GM23338 (cell line): ENCODE measurements around the gene POLR3F. TPM values are rescaled to one million over a fixed set of nuclear protein-coding genes. Genes with fewer than 3 reads are reported as not detected.

ENCODE experiments used
- ATAC-seq: fragments of 200-7000 bp; cut with Tn5 transposase; 3 replicates; pipeline ENCODE4 v1.9.1; 2020
- DNase-seq: peaks from one replicate; pipeline ENCODE4 v3.0.0-alpha.2; 2015; ENCODE audit warnings: low spot score
- H2AFZ ChIP-seq: fragments of 200-600 bp; sonication (generic); 2 replicates; pipeline ENCODE4 v1.8.0; 2016; ENCODE audit warnings: antibody characterized with exemption, mild to moderate bottlenecking, moderate library complexity
- H3F3A ChIP-seq: fragments of 200-600 bp; sonication (generic); replicated peaks from 2 replicates; pipeline ENCODE4 v1.8.0; 2017; ENCODE audit warnings: antibody characterized with exemption, mixed run types, low read depth
- H3K27ac ChIP-seq: fragments of 200-600 bp; sonication (generic); 2 replicates; pipeline ENCODE4 v1.6.1; 2016; ENCODE audit warnings: low read depth
- H3K27me3 ChIP-seq: fragments of 200-600 bp; sonication (generic); 2 replicates; pipeline ENCODE4 v1.8.0; 2016; ENCODE audit warnings: mild to moderate bottlenecking, mixed run types, moderate library complexity; ENCODE audit not compliant: insufficient read depth
- H3K36me3 ChIP-seq: fragments of 200-600 bp; sonication (generic); 2 replicates; pipeline ENCODE4 v1.8.0; 2016; ENCODE audit warnings: mild to moderate bottlenecking; ENCODE audit not compliant: insufficient read depth
- H3K4me1 ChIP-seq: fragments of 200-600 bp; sonication (generic); 2 replicates; pipeline ENCODE4 v1.8.0; 2016; ENCODE audit warnings: mild to moderate bottlenecking, moderate library complexity; ENCODE audit not compliant: insufficient read depth
- H3K4me2 ChIP-seq: fragments of 200-600 bp; sonication (generic); 2 replicates; pipeline ENCODE4 v1.7.1; 2017; ENCODE audit warnings: mixed run types
- H3K4me3 ChIP-seq: fragments of 200-600 bp; sonication (generic); 2 replicates; pipeline ENCODE4 v1.6.1; 2016; ENCODE audit warnings: mixed run types
- H3K79me2 ChIP-seq: fragments of 200-600 bp; sonication (generic); replicated peaks from 2 replicates; pipeline ENCODE4 v1.8.0; 2017; ENCODE audit warnings: mild to moderate bottlenecking; ENCODE audit not compliant: insufficient read depth
- H3K9me2 ChIP-seq: fragments of 200-600 bp; sonication (generic); 2 replicates; pipeline ENCODE4 v1.8.0; 2017; ENCODE audit not compliant: insufficient read depth
- H4K20me1 ChIP-seq: fragments of 200-600 bp; sonication (generic); replicated peaks from 2 replicates; pipeline ENCODE4 v1.8.0; 2017; ENCODE audit warnings: mild to moderate bottlenecking; ENCODE audit not compliant: insufficient read depth
- H3K27ac Mint-ChIP-seq: 2 replicates; pipeline ENCODE4 v1.8.0; 2020; ENCODE audit warnings: inconsistent platforms, mild to moderate bottlenecking, moderate library complexity, mixed read lengths
- H3K27me3 Mint-ChIP-seq: 3 replicates; pipeline ENCODE4 v1.8.0; 2022; ENCODE audit warnings: low read depth, mild to moderate bottlenecking, moderate library complexity, mixed read lengths, inconsistent platforms; ENCODE audit not compliant: insufficient read depth, poor library complexity
- H3K36me3 Mint-ChIP-seq: 3 replicates; pipeline ENCODE4 v1.8.0; 2021; ENCODE audit warnings: low read depth, mild to moderate bottlenecking, inconsistent platforms, moderate library complexity, mixed read lengths
- H3K4me1 Mint-ChIP-seq: 3 replicates; pipeline ENCODE4 v1.8.0; 2020; ENCODE audit warnings: mild to moderate bottlenecking, inconsistent platforms, mixed read lengths
- H3K4me3 Mint-ChIP-seq: 3 replicates; pipeline ENCODE4 v1.8.0; 2021; ENCODE audit warnings: moderate library complexity, mild to moderate bottlenecking, inconsistent platforms, mixed read lengths
- H3K9me3 Mint-ChIP-seq: 3 replicates; pipeline ENCODE4 v1.8.0; 2020; ENCODE audit warnings: moderate library complexity, mild to moderate bottlenecking, inconsistent platforms, mixed read lengths
- CTCF ChIP-seq, 2 experiments: fragments of 200-600 bp in 1 of 2; sonication (generic) in 1 of 2; conservative IDR thresholded peaks; 2 replicates each; pipeline versions ENCODE4 v1.5.1 to v1.6.1; 2016 to 2017; ENCODE audit warnings: antibody characterized with exemption in 2 of 2, low read depth in 2 of 2, mild to moderate bottlenecking in 2 of 2, moderate library complexity in 1 of 2
- EZH2 ChIP-seq: fragments of 200-600 bp; sonication (generic); IDR thresholded peaks from one replicate; pipeline ENCODE4 v1.8.0; 2017; ENCODE audit warnings: antibody characterized with exemption, mild to moderate bottlenecking, low read depth; ENCODE audit not compliant: unreplicated experiment
- EZH2phosphoT487 ChIP-seq: fragments of 200-600 bp; sonication (generic); IDR thresholded peaks from one replicate; pipeline ENCODE4 v1.8.1; 2018; ENCODE audit warnings: antibody characterized with exemption; ENCODE audit not compliant: unreplicated experiment
- JUNB ChIP-seq: IDR thresholded peaks from one replicate; pipeline ENCODE4 v1.6.1; 2016; ENCODE audit warnings: antibody characterized with exemption; ENCODE audit not compliant: unreplicated experiment
- POLR2AphosphoS5 ChIP-seq: IDR thresholded peaks from 2 replicates; pipeline ENCODE4 v1.6.1; 2016; ENCODE audit warnings: antibody characterized with exemption, low read depth
- REST ChIP-seq: IDR thresholded peaks from one replicate; pipeline ENCODE4 v1.6.1; 2018; ENCODE audit warnings: antibody characterized with exemption; ENCODE audit not compliant: unreplicated experiment
- STAT1 ChIP-seq: IDR thresholded peaks from one replicate; pipeline ENCODE4 v1.6.1; 2016; ENCODE audit warnings: antibody characterized with exemption; ENCODE audit not compliant: unreplicated experiment
- ZNF114 ChIP-seq: fragments of 250-450 bp; sonication (Bioruptor Pico); IDR thresholded peaks from 2 replicates; pipeline ENCODE4 v1.5.0; 2020; ENCODE audit warnings: mild to moderate bottlenecking, moderate library complexity
- ZNF331 ChIP-seq: fragments of 250-450 bp; sonication (Bioruptor Pico); IDR thresholded peaks from 2 replicates; pipeline ENCODE4 v1.5.0; 2020; ENCODE audit warnings: low read depth, mild to moderate bottlenecking, moderate library complexity
- ZNF462 ChIP-seq: fragments of 250-450 bp; sonication (Bioruptor Pico); IDR thresholded peaks from 2 replicates; pipeline ENCODE4 v1.5.0; 2020; ENCODE audit warnings: mild to moderate bottlenecking, moderate library complexity
- polyA plus RNA-seq: library from polyadenylated mRNA; unstranded; fragments of >200 nt; fragmentation: Nextera tagmentation; extraction: Ambion mirVana; gene quantifications from 2 replicates; pipeline ENCODE4 v1.2.1, GENCODE V29; 2016
- total RNA-seq: library from RNA; depleted of rRNA; stranded (reverse); fragments of >200 nt; shearing (Covaris generic); gene quantifications from 2 replicates; pipeline ENCODE4 v1.2.3, GENCODE V29; 2014

Gene POLR3F
- total and polyA plus RNA-seq, 2 experiments from 2014 or later: 11.0 to 30.6 TPM

GRCh38 chr20:18477821-18478220 lies 10.6 kb downstream of the POLR3F start:
- H3K36me3 Mint-ChIP-seq: peaks cover 58% of the 10 kb centered on the region
- no peak overlapping the region for H3K4me3 ChIP-seq
- peaks cover 35% of the 10 kb centered on the region; the same call in 1 of the 2 replicates for H3K36me3 ChIP-seq
- TF ChIP-seq STAT1 (no peak), ZNF114 (no peak), JUNB (no peak)
- H3K4me2 ChIP-seq: no peak overlapping the region
- no peaks in the 10 kb centered on the region for H3K4me1 Mint-ChIP-seq
- 0 out of 2 replicates have a peak, but pooled peaks cover 2% of the 10 kb centered on the region for H4K20me1 ChIP-seq
- H3F3A ChIP-seq: no peaks in the 10 kb centered on the region
- H3K79me2 ChIP-seq: no peaks in the 10 kb centered on the region
- H3K27ac Mint-ChIP-seq: no peak overlapping the region
- H3K27ac ChIP-seq: no peak overlapping the region
- no peak for ATAC-seq
- H3K4me3 Mint-ChIP-seq: no peak overlapping the region
- no peaks in the 10 kb centered on the region for H3K4me1 ChIP-seq
- no peaks in the 10 kb centered on the region for H3K27me3 ChIP-seq
- no peaks in the 10 kb centered on the region for H3K9me2 ChIP-seq
- no peaks in the 10 kb centered on the region for H3K9me3 Mint-ChIP-seq
- no peaks in the 10 kb centered on the region for H3K27me3 Mint-ChIP-seq
- DNase-seq: peak; percentile 7
- H2AFZ ChIP-seq: no peak overlapping the region

- Histone ChIP-seq H3K9me2 (no peaks in the 10 kb centered on the region), H4K20me1 (0 out of 2 replicates have a peak, but pooled peaks cover 2% of the 10 kb centered on the region), H3F3A (no peaks in the 10 kb centered on the region), H3K4me1 (no peaks in the 10 kb centered on the region), H3K36me3 (peaks cover 22% of the 10 kb centered on the region), H3K27ac (no peak overlapping the region), H3K79me2 (no peaks in the 10 kb centered on the region), H3K4me3 (no peak overlapping the region), H3K4me2 (no peak overlapping the region), H3K27me3 (no peaks in the 10 kb centered on the region), H2AFZ (no peak overlapping the region)
- H3K4me3 Mint-ChIP-seq: no peak overlapping the region
- H3K27me3 Mint-ChIP-seq: no peaks in the 10 kb centered on the region
- DNase-seq (no peak), ATAC-seq (no peak)
- no peaks in the 10 kb centered on the region for H3K4me1 Mint-ChIP-seq
- no peaks in the 10 kb centered on the region for H3K9me3 Mint-ChIP-seq
- TF ChIP-seq ZNF114 (no peak), EZH2phosphoT487 (no peak), REST (no peak), EZH2 (no peak), CTCF (conservative IDR thresholded peaks at IDR 0.05; ENCODE audit: low read depth in 2 of 2) (no peak), JUNB (no peak), POLR2AphosphoS5 (no peak), ZNF331 (CRISPR knock-in tag) (no peak), STAT1 (no peak), ZNF462 (CRISPR knock-in tag) (no peak)
- peaks cover 48% of the 10 kb centered on the region for H3K36me3 Mint-ChIP-seq
- H3K27ac Mint-ChIP-seq: no peak overlapping the region
Measured at GRCh38 chr20:18481596-18481995, 14.4 kb downstream of the POLR3F start.
